Lower leg skin (tissue), 3 donors: Measurements from ENCODE around the gene GTPBP6.

Experiments
- POLR2A ChIP-seq, 2 donors: fragments of 450-650 bp; IDR thresholded peaks; one replicate each; pipeline ENCODE4 v1.6.1; 2016 to 2017; ENCODE audit warnings: antibody characterized with exemption in 2 of 2, mild to moderate bottlenecking in 1 of 2, moderate library complexity in 1 of 2
- TF ChIP-seq, protein P1 (sequence below), 3 donors: fragments of 450-650 bp; IDR thresholded peaks; one replicate each; pipeline ENCODE4 v1.5.1; 2016; ENCODE audit warnings: antibody characterized with exemption in 3 of 3, mild to moderate bottlenecking in 3 of 3, moderate library complexity in 2 of 3

DNA sequence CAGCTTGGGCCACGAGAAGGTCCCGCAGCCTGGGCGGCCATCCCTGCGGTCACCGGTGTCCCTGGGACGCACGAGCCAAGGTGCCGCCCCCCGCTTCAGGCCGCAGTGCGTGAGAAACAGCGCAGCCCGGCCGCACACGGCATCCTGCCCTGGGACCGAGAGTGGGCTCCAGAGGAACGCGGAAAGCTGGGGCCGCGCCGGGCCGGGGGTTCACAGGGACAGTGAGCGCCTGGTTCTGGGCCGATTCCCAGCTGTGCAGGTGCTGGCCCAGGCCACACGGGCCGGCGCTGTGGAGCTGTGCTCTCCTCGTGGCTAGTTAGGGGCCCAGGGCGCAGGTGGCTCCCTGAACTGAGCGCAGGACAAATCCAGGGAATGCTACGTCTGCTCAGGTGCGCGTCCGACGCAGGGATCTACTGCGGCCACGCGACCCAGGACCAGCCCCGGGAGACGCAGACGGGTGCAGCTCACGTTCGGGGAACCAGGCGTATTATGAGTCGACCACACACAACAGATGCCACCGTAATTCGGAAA, 25.8 kb upstream of the GTPBP6 start:
- TF ChIP-seq, protein P1, sequence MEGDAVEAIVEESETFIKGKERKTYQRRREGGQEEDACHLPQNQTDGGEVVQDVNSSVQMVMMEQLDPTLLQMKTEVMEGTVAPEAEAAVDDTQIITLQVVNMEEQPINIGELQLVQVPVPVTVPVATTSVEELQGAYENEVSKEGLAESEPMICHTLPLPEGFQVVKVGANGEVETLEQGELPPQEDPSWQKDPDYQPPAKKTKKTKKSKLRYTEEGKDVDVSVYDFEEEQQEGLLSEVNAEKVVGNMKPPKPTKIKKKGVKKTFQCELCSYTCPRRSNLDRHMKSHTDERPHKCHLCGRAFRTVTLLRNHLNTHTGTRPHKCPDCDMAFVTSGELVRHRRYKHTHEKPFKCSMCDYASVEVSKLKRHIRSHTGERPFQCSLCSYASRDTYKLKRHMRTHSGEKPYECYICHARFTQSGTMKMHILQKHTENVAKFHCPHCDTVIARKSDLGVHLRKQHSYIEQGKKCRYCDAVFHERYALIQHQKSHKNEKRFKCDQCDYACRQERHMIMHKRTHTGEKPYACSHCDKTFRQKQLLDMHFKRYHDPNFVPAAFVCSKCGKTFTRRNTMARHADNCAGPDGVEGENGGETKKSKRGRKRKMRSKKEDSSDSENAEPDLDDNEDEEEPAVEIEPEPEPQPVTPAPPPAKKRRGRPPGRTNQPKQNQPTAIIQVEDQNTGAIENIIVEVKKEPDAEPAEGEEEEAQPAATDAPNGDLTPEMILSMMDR (IDR thresholded peaks at IDR 0.05): no peak
- TF ChIP-seq POLR2A (IDR thresholded peaks at IDR 0.05): no peak
